SK-N-SH (cell line): ENCODE results near the gene FRMPD1.

Source experiments
- GABPA ChIP-seq: IDR thresholded peaks from 2 replicates; pipeline ENCODE4 v1.4.0; 2012; ENCODE audit warnings: low read depth, mild to moderate bottlenecking
- MXI1 ChIP-seq: IDR thresholded peaks from 2 replicates; pipeline ENCODE4 v1.6.1; 2012; ENCODE audit warnings: mild to moderate bottlenecking, low read depth, low read length, improper control_type of control experiment
- RFX5 ChIP-seq: IDR thresholded peaks from 2 replicates; pipeline ENCODE4 v1.6.1; 2012; ENCODE audit warnings: mild to moderate bottlenecking, improper control_type of control experiment, low read length
- SMC3 ChIP-seq: IDR thresholded peaks from 2 replicates; pipeline ENCODE4 v1.6.1; 2012; ENCODE audit warnings: low read depth, low read length, improper control_type of control experiment
- TAF1 ChIP-seq: IDR thresholded peaks from 2 replicates; pipeline ENCODE4 v1.6.1; 2012; ENCODE audit warnings: low read depth, mild to moderate bottlenecking, low read length, moderate library complexity, borderline replicate concordance
- TCF12 ChIP-seq: IDR thresholded peaks from 2 replicates; pipeline ENCODE4 v1.4.0; 2012
- TEAD4 ChIP-seq: IDR thresholded peaks from 2 replicates; pipeline ENCODE4 v1.4.0; 2012; ENCODE audit warnings: mild to moderate bottlenecking, borderline replicate concordance; ENCODE audit not compliant: insufficient read depth
- TF ChIP-seq, protein P1 (sequence below): fragments of 200-600 bp; sonication (generic); IDR thresholded peaks from 2 replicates; pipeline ENCODE4 v1.6.1; 2017; ENCODE audit warnings: antibody characterized with exemption, mild to moderate bottlenecking, moderate library complexity
- TF ChIP-seq, protein P2 (sequence below): IDR thresholded peaks from 2 replicates; pipeline ENCODE4 v1.6.1; 2012; ENCODE audit warnings: mild to moderate bottlenecking, low read depth, low read length, moderate library complexity
- TF ChIP-seq, protein P3 (sequence below): IDR thresholded peaks from 2 replicates; pipeline ENCODE4; 2012

DNA sequence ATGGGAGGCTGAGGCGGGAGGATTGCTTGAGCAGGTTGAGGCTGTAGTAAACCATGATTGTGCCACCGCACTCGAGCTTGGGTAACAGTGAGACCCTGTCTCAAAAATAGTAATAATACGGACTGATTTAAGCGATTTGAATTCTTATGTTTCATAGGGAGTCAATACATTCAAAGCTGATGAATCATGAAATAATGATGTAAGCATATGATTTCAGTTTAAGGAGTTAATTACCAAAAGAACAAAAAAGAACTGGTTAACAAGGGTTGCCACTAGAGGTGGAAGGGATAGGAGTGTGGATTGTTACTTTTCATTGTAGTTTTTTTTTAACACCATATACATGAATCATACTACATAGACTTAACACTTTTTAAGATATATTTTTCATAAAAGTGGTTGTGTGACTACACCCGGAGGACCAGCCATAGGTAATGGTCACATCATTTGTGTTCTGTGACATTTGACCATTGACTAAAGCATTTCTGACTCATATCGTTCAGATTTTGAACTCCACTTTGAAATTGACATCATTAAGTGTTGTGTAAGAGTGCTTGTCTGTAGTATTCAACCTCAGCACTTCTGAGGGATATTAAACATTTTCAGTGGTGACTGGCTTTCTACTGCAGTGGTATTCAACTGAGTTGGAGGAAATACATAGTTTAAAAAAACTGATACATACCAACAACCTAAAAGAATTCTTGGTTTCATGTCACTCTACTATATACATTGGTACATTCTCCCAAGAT lies 109.8 kb downstream of the FRMPD1 start:
- TF ChIP-seq, protein P1, sequence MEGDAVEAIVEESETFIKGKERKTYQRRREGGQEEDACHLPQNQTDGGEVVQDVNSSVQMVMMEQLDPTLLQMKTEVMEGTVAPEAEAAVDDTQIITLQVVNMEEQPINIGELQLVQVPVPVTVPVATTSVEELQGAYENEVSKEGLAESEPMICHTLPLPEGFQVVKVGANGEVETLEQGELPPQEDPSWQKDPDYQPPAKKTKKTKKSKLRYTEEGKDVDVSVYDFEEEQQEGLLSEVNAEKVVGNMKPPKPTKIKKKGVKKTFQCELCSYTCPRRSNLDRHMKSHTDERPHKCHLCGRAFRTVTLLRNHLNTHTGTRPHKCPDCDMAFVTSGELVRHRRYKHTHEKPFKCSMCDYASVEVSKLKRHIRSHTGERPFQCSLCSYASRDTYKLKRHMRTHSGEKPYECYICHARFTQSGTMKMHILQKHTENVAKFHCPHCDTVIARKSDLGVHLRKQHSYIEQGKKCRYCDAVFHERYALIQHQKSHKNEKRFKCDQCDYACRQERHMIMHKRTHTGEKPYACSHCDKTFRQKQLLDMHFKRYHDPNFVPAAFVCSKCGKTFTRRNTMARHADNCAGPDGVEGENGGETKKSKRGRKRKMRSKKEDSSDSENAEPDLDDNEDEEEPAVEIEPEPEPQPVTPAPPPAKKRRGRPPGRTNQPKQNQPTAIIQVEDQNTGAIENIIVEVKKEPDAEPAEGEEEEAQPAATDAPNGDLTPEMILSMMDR, result no peak
- TF ChIP-seq TCF12 (no peak), TAF1 (no peak), TEAD4 (no peak), GABPA (no peak), MXI1 (no peak), RFX5 (no peak), SMC3 (no peak)
- TF ChIP-seq, protein P2, sequence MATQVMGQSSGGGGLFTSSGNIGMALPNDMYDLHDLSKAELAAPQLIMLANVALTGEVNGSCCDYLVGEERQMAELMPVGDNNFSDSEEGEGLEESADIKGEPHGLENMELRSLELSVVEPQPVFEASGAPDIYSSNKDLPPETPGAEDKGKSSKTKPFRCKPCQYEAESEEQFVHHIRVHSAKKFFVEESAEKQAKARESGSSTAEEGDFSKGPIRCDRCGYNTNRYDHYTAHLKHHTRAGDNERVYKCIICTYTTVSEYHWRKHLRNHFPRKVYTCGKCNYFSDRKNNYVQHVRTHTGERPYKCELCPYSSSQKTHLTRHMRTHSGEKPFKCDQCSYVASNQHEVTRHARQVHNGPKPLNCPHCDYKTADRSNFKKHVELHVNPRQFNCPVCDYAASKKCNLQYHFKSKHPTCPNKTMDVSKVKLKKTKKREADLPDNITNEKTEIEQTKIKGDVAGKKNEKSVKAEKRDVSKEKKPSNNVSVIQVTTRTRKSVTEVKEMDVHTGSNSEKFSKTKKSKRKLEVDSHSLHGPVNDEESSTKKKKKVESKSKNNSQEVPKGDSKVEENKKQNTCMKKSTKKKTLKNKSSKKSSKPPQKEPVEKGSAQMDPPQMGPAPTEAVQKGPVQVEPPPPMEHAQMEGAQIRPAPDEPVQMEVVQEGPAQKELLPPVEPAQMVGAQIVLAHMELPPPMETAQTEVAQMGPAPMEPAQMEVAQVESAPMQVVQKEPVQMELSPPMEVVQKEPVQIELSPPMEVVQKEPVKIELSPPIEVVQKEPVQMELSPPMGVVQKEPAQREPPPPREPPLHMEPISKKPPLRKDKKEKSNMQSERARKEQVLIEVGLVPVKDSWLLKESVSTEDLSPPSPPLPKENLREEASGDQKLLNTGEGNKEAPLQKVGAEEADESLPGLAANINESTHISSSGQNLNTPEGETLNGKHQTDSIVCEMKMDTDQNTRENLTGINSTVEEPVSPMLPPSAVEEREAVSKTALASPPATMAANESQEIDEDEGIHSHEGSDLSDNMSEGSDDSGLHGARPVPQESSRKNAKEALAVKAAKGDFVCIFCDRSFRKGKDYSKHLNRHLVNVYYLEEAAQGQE, result no peak
- TF ChIP-seq, protein P3, sequence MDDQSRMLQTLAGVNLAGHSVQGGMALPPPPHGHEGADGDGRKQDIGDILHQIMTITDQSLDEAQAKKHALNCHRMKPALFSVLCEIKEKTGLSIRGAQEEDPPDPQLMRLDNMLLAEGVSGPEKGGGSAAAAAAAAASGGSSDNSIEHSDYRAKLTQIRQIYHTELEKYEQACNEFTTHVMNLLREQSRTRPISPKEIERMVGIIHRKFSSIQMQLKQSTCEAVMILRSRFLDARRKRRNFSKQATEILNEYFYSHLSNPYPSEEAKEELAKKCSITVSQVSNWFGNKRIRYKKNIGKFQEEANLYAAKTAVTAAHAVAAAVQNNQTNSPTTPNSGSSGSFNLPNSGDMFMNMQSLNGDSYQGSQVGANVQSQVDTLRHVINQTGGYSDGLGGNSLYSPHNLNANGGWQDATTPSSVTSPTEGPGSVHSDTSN, result no peak
